Measurements from ENCODE around the gene AGPAT4.

The AGPAT4 gene

GRCh38 chr6:161107779-161108730, 165.8 kb downstream of the AGPAT4 start:
- DNase-seq: no peak

- no peak for DNase-seq
These were observed 168.5 kb downstream of the AGPAT4 start for GRCh38 chr6:161105408-161105807.

- no peak for DNase-seq
These were observed 168.9 kb downstream of the AGPAT4 start for GRCh38 chr6:161104966-161105365.

- no peak for DNase-seq
These were observed 170.4 kb downstream of the AGPAT4 start for GRCh38 chr6:161103475-161103874.

GRCh38 chr6:161101517-161101916, 172.3 kb downstream of the AGPAT4 start:
- DNase-seq: no peak

- no peak for DNase-seq
These were observed 173.8 kb downstream of the AGPAT4 start for GRCh38 chr6:161100072-161100471.

- no peak for DNase-seq
These were observed 177.9 kb downstream of the AGPAT4 start for GRCh38 chr6:161095916-161096315.

GRCh38 chr6:161094955-161095354, 178.9 kb downstream of the AGPAT4 start:
- no peak for DNase-seq

- DNase-seq: no peak
These were observed 181.7 kb downstream of the AGPAT4 start for GRCh38 chr6:161091972-161092701.

- DNase-seq: no peak
These were observed 182.7 kb downstream of the AGPAT4 start for GRCh38 chr6:161091151-161091550.

- no peak for DNase-seq
These were observed 185.1 kb downstream of the AGPAT4 start for GRCh38 chr6:161088676-161089328.

- DNase-seq: no peak
These were observed 188.6 kb downstream of the AGPAT4 start for GRCh38 chr6:161085246-161085645.

- DNase-seq: no peak
These were observed 191.6 kb downstream of the AGPAT4 start for GRCh38 chr6:161082215-161082614.

GRCh38 chr6:161080263-161080970, 193.4 kb downstream of the AGPAT4 start:
- no peak for DNase-seq
